Skin of body (tissue), 2 donors: Measurements from ENCODE around the gene ZER1. TPM values are rescaled to one million over a fixed set of nuclear protein-coding genes. Genes with fewer than 3 reads are reported as not detected.
"Not testable (repeated sequence)": the region's sequence is repeated elsewhere in the genome, so short reads cannot be mapped to it uniquely, and the experiment has no call there.

Source experiments
- DNase-seq: peaks from one replicate; lab custom pipeline; 2025; lab: John Stamatoyannopoulos, UW
- total RNA-seq: library from RNA; depleted of rRNA; stranded (reverse); fragments of >200 nt; gene quantifications from one replicate; pipeline ENCODE4 v1.2.3, GENCODE V29; 2014

The ZER1 gene
- total RNA-seq, 1 donor from 2014 or later: 18.1 TPM

DNA sequence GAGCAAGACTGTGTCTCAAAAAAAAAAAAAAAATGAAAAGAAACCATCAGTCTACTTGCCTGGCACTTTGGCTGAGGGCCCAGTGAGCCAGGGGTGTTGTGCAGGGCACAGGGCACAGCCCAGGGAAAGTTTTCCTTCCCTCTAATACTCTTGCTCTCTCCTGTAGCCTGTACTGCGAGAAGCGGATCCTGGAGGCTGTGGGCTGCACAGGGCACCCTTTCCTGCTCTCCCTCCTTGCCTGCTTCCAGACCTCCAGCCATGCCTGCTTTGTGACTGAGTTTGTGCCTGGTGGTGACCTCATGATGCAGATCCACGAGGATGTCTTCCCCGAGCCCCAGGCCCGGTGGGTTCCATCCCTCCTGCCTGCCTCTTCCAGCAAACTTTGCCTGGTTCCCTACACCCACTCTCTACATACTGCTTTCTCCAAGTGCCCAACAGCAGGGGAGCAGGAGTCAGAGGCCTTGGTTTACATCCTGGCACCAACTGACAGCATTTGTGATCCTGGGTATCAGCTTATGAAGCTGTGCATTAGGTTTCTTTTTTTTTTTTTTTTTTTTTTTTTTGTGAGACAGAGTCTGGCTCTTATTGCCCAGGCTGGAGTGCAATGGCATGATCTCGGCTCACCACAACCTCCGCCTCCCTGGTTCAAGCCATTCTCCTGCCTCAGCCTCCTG, 55.0 kb downstream of the ZER1 start:
- no peak for DNase-seq

DNA sequence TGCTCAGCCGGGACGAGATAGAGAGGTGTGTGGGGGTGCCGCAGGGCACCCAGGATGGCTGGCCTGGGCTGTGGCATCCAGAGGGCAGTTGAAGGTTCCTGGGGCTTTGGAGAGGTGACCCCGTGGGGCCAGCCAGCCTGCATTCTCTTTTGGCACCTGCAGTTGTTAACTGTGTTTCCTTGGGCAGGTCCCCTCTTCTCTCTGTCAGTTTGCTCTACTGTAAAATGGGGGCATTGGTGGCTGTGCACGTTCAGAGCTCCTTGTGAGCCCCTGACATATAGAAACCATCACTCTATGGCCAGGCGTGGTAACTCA, 56.3 kb downstream of the ZER1 start:
- no peak for DNase-seq

DNA sequence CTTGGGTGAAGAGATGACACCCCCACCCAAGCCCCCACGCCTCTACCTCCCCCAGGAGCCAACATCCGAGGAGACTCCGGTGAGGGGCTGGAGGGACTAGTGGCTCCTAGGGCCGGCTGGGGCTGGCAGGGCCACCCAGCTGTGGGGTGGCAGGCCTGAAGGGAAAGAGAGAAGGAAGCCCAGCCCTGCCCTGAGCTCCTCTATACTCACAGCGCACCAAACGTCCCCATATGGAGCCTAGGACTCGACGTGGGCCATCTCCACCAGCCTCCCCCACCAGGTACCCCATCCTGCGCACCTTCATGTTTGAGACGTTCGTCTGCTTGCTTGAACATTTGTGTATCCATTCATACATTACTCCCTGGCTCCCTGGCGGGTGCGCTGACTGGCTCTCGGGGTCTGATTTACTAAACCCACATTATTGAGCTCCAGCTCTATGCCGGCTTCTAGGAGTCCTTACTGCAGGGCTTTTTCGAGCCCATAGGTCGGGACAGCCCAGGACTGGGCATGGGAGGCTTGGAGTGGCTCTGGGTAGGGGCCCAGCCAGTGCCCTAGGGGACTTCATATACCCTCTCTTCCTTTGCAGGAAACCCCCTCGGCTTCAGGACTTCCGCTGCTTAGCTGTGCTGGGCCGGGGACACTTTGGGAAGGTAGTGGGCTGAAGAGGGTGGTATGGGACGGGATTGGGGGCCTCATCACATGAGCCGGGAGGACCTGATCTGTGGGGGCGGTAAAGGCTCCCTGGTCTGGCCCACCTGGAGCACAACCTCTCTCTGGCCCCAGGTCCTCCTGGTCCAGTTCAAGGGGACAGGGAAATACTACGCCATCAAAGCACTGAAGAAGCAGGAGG, 56.9 kb downstream of the ZER1 start:
- DNase-seq: no peak

DNA sequence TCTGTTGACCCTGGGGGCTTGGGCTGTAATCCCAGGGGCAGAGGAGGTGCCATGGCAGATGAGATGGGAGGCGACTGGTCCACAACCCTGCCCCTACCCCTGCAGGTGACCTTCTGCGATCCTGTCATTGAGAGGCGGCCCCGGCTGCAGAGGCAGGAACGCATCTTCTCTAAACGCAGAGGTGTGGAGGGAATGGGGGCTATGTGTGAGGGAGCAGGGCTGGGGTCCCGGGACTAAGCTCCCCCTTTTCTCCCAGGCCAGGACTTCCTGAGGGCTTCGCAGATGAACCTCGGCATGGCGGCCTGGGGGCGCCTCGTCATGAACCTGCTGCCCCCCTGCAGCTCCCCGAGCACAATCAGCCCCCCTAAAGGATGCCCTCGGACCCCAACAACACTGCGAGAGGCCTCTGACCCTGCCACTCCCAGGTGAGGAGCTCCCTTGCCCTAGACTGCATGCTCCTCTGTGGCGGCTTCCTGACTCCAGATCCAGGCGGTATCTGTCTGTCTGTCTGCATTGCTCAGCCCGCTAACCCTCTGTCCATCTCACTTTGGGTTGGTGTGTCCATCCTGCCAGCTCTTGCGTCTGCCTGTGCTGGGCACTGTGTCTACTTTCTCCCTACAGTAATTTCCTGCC, 57.7 kb downstream of the ZER1 start:
- DNase-seq: no peak

DNA sequence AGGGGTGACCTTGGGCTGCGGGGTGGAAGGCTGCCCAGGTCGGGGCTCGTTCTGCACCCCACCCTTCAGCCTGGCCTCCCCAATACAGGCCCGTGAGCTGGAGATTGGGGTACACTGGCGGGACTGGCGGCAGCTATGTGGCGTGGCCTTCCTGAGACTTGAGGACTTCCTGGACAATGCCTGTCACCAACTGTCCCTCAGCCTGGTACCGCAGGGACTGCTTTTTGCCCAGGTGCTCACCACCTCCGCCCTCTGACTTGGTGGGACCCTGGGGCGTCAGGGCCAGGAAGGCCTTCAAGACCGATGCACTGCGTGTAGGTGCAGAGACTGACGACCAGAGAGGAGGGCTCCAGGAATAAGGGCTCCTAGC, 58.3 kb downstream of the ZER1 start:
- DNase-seq: no peak

DNA sequence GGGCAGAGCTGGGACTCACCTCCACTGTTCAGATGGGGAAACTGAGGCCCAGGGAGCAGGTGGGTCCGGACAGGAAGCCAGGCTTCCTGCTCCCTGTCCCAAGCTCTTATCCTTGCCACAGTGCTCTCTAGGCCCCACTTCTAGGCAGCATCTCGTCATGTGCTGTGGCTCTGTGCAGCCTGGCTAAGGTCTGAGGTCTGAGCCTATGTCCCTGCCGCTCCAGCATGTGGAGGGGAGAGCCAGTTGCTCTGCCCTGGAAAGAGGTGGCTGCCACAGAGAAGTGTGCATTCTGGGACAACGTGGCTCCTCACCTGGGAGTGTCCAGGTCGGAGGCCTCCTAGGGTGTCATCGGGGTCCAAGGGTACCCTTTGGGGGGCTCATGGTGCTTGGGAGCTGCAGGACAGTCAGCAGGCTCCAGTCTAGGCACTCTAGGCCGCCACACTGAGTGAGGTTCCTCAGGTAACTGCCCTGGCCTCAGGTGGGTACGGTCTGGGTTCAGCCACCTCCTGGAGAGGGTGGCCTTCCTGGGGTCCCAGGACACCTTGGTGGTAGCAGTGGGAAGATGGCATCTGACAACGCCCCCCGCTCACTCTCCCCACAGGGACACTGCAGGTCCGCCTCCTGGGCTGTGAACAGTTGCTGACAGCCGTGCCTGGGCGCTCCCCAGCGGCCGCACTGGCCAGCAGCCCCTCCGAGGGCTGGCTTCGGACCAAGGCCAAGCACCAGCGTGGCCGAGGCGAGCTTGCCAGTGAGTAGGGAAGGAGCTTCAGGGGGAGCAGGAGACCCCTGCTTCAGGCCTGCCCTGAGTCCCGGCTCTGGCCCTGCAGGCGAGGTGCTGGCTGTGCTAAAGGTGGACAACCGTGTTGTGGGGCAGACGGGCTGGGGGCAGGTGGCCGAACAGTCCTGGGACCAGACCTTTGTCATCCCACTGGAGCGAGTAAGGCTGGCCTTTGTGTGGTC, 59.0 kb downstream of the ZER1 start:
- no peak for DNase-seq

DNA sequence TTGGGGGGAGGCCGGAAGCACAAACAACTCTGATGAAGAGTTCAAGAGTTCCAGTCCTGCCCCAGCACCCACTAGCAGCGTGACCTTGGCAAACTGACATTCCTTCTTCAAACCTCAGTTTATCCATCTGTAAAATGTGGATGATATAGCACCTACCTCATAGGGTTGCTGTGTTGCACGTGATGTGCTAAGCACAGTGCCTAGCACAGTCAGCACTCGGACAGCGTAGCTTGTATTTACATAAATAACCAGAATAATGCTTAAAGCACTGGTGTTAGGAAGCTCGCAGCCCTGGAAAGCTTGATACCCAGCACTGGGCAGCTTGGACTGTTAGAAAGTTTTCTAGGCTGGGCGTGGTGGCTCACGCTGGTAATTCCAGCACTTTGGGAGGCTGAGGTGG, 64.3 kb downstream of the ZER1 start:
- no peak for DNase-seq

DNA sequence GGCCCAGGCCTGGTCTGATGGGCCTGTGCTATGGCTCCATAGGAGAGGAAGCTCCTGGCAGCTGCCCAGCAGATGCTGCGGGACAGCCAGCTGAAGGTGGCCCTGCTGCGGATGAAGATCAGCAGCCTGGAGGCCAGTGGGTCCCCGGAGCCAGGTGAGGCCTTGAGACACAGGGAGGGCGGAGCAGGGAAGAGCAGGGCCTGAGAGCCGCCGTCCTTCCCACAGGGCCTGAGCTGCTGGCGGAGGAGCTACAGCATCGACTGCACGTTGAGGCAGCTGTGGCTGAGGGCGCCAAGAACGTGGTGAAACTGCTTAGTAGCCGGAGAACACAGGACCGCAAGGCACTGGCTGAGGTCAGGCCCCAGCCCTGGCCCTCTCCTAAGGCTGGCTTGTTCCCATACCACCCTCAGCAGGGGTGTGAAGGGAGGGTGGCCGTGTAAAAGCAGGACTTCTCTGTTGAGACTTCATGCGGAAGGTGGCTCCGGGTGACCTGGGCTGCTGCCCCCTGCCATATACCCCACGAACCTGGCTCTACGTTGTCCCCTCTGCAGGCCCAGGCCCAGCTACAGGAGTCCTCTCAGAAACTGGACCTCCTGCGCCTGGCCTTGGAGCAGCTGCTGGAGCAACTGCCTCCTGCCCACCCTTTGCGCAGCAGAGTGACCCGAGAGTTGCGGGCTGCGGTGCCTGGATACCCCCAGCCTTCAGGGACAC, 64.9 kb downstream of the ZER1 start:
- DNase-seq: no peak

DNA sequence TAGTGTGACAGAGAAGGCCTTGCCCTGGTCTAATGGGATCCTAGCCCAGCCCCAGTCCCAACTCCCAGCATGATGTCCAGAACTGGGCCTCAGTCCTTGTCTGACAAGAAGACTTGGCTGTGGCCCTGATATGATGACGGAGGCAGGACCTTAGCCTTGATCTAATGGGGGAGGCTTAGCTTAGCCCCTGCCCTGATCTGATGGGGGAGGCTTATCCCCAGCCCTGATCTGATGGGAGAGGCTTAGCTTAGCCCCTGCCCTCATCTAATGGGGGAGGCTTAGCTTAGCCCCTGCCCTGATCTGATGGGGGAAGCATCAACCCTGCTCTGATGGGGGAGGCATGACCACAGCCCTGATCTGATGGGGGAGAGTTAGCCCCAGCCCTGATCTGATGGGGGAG, 65.7 kb downstream of the ZER1 start:
- no peak for DNase-seq

DNA sequence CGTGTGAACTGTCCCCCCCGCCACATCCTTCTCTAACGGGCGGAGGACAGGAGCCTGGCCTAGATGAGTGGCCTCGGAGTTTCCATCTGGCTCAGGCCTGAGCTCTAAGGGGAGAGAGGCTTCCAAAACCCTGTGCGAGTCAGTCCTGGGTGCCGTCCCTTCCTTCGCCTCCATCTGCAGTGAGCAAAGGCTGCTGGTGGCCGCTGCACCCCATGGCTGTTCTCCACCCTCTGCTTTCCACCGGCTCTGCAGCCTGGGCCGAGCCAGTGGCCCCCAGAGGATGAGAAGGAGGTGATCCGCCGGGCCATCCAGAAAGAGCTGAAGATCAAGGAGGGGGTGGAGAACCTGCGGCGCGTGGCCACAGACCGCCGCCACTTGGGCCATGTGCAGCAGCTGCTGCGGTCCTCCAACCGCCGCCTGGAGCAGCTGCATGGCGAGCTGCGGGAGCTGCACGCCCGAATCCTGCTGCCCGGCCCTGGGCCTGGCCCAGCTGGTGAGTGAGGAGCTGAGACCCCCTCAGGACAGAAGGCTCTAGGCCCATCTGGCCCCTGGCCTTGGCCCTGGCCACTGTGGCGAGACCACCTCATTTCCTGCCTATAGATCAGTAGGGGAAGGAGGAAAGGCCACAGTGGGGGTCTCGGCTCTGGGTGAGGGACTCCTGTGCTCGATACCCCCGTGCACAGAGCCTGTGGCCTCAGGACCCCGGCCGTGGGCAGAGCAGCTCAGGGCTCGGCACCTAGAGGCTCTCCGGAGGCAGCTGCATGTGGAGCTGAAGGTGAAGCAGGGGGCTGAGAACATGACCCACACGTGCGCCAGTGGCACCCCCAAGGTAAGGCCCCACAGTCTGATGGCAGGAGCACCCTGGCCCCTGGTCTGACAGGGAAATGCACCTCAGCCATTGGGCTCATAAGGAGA, 66.4 kb downstream of the ZER1 start:
- no peak for DNase-seq

DNA sequence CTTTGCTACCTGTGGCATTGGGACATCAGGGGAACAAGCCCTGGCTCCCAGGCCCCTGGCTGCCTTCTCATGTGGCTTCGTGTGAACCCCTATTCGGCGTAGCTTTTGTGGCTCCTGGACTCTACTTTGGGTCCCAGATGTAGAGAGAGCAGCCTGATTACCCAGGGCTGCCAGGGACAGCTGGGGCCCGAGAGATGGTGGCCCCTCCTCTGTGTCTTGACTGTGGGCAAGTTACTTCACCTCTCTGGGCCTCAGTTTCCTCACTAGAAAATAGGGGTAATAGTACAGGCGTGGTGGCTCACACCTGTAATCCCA, 67.4 kb downstream of the ZER1 start:
- no peak for DNase-seq

DNA sequence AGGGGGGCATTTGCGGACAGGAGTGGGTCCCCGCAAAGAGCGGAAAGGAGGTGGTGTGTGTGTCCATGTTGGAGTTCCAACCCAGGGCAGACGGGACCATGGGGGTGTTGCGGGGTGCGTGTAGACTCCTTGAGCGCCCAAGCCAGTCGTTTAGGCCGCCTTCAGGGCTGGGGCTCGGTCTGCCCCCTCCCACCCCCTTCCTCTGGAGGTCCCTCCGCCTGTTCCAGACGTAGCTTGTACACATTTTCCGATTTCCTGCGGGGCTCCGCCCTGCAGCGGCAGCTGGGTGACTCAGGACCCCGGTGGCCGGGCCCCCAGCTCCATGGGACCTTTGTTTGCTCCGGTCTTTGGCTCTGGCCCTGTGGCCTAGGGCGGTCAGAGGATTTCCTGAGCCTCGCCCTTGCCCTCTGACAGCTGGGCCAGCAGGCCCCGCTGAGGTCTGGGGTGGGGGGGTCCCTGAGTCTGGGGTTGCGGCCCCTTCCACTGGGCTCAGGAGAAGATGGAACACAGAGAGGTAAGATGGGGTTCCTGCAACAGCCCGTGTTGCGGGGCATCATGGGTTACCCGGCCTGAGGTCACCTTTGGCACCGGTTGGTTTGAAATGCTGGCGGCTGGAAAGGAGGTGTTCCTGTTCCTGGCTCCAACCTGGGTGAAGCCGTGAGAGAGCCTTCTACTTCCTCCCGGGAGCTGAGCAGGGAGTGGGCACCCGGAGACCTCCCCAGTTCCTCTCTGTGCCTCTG, 67.9 kb downstream of the ZER1 start:
- no peak for DNase-seq

DNA sequence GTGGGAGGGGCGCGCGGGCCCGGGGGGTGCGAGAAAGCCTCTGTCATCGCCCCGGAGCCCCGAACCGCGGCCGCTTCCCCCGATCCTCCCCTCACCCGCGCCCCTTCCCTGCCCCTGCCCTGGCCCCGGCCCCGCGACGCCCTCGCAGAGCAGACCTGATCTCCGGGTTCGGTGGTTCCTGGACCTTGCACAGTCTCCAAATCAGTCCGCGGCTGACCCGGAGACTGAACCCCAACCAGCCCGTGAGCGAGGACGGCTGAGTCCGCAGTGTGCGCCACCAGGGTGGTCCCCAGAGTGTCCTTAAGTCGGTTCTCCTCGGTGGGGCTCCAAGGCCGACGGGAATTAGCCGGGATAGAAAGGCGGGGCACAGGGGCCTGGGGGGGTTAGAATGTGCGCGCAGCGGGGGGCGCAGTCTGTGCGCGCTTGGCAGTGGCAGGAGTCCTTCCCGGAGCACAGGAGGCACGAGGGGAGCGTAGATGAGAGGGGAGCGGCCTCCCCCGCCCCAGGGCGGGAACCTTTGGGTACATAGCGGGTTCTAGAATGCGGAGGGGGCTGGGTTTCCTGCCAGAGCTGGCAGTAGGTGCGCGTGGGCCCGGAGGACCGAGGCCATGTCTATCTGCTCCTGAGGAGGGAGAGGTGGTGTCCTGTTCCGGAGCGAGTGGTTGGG, 68.6 kb downstream of the ZER1 start:
- no peak for DNase-seq

DNA sequence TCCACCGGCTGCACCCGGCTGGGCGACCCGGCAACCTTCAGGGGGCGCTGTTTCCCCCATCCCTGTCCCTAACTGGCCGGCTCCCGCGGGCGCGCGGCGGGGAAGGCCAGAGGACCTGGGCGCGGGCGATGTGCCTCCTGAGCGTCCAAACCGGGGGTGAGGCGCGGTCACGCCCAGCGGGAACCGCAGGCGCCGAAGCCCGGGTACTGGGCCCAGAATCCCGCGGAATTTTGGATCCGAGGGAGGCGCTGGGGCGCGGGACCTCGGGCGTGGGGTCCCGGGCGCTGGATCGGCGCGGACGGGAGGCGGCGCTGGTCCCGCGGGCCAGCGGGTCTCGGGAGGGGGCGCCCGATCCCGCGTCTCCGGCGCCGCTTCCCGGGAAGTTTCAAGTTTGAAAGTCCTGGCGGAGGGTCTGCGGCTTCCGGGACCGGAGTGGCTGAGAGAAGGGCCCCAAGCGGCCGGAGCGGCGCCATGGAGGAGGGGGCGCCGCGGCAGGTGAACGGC, 69.2 kb downstream of the ZER1 start, which contains the start of gene PKN3:
PKN3 (plus strand) TSS at position 59 of the 504 bp plus-strand sequence; CDS start at position 472, 413 bp downstream.
- DNase-seq: peak; percentile 33

DNA sequence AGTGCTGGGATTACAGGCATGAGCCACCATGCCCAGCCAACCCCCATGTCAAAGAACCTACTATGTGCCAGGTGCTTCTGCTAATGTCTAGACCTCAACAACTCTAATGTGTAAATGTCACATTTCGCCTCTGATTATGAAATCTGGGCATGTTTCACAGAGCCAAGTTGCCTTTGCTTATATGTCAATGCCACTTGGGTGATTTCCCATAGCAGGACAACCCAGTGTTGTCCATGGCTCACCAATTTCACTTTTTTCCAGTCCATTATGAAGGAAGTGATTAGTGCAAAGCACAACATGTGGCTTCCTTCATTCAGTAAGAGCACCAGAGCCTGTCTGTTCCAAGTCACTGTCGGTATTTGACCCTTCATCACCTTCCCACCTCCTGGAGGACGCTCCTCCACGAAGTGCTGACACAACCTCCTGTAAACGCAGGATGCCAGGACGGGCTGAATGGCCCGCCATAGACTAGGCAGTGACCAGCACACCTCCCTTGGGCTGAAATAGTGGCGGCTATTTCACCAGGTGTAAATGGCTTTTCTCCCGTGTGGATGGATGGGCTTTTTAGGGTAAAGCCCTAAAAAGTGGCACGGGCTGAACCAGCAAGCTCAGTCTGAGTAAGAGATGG, 70.4 kb downstream of the ZER1 start:
- DNase-seq: no peak

DNA sequence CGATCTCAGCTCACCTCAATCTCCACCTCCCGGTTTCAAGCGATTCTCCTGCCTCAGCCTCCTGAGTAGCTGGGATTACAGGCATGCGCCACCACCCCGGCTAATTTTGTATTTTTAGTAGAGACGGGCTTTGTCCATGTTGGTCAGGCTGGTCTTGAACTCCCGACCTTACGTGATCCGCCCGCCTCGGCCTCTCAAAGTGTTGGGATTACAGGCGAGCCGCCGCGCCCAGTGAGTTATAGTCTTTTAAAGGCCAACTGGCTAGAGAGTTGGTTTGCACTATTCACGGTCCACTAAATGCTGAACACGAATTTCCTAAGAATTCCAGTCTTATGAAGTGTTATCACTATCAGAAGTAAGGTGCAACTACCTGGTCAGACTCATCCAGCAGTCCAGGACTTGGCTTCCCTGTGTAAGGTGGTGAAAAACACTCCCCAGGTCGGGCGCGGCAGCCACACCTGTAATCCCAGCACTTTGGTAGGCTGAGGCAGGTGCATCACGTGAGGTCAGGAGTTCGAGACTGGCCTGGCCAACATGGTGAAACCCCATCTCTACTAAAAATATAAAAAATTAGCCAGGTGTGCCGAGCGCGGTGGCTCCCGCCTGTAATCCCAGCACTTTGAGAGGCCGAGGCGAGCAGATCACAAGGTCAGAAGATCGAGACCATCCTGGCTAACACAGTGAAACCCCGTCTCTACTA, 72.5 kb downstream of the ZER1 start:
- DNase-seq: not testable (repeated sequence)
